ENCODE results near the gene EPX.

The EPX gene

GRCh38 chr17:58184986-58185761 lies 7.4 kb upstream of the EPX start:
- no peak for DNase-seq (ENCODE audit: low read depth in 2 of 2)

DNA sequence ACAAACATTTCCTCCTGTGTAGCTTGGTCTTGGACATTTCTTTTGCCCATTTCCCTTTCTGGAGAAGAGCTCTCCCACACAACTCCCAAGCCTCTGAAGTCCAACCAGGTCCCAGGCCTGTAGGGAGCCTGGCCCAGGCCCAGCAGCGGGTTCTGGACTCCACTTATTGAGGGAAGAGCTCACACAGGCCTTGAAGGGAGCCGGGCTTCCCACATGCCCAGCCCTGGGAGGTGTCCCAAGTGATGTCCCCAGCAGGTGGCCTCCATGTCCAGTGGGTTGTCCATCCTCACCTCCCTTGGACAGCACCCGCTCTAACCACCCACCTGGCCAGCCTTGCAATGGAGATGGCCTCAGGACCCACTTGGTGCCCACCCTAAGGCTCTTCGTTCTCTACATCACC lies 5.9 kb upstream of the EPX start:
- no peak for DNase-seq (ENCODE audit: low read depth in 2 of 2)

DNA sequence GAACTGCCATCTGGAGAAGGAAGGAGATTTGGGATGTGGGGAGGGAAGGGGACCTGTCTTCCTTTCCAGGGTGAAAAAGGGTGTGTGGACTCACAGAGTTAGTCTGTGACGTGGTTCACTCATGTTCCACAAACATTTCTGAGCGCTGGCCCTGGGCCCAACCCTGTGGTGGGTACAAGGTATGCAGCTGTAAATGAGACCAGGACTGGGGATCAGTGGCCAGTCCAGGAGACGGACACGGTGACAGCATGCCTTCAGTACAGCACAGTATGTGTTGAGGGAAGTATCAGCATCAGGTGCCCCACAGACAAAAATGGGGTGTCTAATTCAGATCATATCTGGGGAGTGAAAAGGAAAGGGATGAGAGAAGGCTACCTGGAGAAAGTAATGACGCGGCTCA lies 5.5 kb upstream of the EPX start:
- no peak for DNase-seq (ENCODE audit: low read depth in 2 of 2)

DNA sequence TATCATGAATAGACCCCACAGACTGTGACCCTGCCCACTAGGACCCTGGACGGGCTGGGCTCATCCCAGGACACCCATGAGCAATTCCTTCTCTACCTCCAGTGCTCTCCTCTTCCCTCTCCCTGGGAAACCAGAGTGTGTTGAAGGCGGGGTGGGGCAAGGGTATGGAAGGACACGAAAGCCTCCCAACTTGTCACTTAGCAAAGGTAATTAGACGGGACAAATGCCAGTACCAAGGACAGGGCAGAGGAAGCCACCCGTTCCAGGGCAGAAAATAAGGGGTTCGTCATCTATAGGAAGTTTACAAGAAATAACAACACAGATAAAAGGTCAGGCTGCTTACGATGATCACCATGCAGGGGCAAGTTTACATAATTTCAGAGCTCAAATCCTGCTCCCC lies 4.9 kb upstream of the EPX start:
- no peak for DNase-seq (ENCODE audit: low read depth in 2 of 2)

GRCh38 chr17:58189436-58190146 lies 2.9 kb upstream of the EPX start:
- no peak for DNase-seq (ENCODE audit: low read depth in 2 of 2)

DNA sequence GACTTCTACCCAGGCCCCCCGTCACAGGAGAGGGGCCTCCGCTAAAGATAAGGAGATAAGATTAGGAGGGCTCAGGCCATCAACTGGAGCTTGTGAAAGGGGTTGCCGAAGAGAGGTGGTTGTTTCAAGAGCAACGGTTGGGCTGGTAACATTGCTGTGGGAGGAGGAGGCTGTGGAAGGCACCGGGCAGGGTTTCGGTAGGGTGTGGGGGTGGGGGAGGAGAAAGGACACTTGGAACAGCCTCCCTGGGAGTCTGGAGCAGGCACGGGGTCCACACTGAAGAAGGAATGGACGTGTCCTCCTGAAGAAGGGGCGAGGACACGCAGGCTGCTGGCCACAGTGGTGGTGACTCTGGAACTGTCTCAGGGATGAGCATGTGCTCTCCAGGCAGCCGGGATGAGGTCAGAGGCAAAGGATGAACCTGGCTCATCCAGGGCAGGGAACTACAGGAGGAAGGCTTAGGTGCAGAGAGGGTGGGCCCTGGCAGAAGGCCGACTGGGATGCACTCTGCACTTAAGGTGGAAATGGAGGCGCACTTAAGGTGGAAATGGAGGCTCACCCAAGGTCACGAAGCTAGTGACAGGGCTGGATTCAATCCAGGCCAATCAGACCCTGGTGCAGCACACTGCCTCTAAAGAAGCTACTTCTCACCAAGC lies 1.2 kb upstream of the EPX start:
- no peak for DNase-seq (ENCODE audit: low read depth in 2 of 2)

DNA sequence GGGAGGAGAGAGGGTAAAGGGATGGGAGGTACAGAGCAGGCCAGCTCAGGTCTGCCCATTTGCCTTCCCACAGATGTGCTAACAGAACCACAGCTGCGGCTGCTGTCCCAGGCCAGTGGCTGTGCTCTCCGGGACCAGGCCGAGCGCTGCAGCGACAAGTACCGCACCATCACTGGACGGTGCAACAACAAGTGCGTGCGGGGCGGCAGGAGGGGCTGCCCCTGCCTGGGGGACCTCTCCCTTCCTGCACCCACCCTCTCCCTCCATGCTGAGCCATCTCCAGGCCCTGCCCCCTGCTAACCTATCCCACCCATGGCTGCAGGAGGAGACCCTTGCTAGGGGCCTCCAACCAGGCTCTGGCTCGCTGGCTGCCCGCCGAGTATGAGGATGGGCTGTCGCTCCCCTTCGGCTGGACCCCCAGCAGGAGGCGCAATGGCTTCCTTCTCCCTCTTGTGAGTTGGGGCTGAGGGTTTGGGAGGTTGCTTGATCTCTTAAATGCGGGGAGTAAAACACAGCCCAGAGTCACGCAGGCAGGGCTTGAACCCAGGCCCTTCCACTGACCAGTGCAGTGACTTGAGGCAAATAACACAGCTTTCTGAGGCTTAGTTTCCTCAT lies 1.2 kb downstream of the EPX start:
- no peak for DNase-seq (ENCODE audit: low read depth in 2 of 2)

- no peak for DNase-seq (ENCODE audit: low read depth in 2 of 2)
Observed at GRCh38 chr17:58195518-58196123, 3.1 kb downstream of the EPX start.

DNA sequence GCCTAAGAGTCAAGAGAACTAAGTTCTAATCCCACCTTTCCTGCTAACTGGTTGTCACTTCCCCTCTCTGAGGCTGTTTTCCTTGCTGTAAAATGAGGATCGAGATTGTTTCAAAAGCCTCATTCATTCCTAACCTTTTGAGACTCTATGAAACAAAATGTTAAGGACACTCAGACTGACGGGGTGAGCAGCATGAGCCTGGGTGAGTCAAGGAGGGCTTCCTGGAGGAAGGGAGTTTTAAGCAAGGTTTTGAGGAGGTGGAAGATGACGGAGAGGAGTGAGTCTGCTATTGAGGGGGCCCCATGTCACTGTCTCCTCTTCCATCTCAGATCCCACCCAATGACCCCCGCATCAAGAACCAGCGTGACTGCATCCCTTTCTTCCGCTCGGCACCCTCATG lies 4.1 kb downstream of the EPX start:
- no peak for DNase-seq (ENCODE audit: low read depth in 2 of 2)

DNA sequence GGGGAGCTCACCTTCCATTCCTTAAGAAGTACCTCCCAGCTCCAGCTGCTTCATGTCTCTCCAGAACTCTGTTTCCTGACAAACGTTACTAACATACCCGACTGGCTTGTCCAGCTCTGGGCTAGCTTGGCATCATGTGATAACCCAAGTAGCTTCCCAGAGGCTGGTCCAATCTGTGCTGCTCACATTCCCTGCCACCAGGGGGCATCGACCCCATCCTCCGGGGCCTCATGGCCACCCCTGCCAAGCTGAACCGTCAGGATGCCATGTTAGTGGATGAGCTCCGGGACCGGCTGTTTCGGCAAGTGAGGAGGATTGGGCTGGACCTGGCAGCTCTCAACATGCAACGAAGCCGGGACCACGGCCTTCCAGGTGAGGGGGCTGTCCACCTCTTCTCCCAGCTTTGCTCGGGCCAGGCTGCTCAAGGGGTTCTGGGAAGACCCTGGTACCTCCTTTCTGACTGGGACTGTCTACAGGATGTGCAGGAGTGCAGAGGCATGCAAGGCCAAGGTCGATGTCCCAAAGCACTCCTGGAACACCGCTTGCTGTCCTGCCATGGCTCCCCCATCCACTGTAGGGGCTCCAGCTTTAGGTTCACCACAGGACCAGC lies 7.6 kb downstream of the EPX start:
- peak in 1 of 2 donors; percentile 13 for DNase-seq (ENCODE audit: low read depth in 2 of 2)

DNA sequence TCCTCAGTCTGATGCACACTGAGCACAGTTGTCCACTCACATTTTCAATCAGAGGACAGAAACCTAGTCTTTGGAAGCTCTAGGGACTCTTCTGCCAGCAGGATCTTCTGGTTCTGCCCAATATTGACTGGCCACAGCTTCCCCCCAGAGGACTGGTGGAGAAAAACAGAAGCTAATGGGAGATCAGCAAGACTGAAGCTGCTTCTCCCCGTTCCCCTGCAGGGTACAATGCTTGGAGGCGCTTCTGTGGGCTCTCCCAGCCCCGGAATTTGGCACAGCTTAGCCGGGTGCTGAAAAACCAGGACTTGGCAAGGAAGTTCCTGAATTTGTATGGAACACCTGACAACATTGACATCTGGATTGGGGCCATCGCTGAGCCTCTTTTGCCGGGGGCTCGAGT lies 10.3 kb downstream of the EPX start:
- DNase-seq (ENCODE audit: low read depth in 2 of 2): no peak

DNA sequence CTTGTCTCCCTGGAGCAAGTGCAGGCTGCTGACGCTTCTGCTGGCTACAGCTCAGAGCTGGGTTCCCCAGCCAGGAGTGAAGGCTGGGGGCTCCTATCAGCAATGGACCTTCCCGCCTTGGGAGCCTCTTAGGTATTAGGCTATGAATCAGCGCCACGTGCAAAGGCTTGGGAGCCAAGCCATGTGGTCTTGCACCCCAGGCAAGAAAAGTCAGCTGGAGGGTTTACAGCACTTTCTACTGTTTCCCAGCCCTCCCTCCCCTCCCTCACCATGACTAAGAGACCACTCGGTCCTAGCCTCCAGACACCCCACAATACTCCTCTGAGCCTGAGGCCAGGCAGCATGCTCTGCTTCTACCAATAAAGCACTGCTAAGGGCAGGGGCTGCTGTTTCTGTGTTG lies 12.3 kb downstream of the EPX start:
- no peak for DNase-seq (ENCODE audit: low read depth in 2 of 2)

GRCh38 chr17:58205936-58206335 lies 13.4 kb downstream of the EPX start:
- no peak for DNase-seq (ENCODE audit: low read depth in 2 of 2)

- DNase-seq (ENCODE audit: low read depth in 2 of 2): no peak
Observed at GRCh38 chr17:58207451-58207850, 14.9 kb downstream of the EPX start.

- DNase-seq (ENCODE audit: low read depth in 2 of 2): no peak
Observed at GRCh38 chr17:58208344-58208743, 15.8 kb downstream of the EPX start.

GRCh38 chr17:58210922-58211321 lies 18.4 kb downstream of the EPX start:
- no peak for DNase-seq (ENCODE audit: low read depth in 2 of 2)

GRCh38 chr17:58215685-58216084 lies 23.2 kb downstream of the EPX start:
- DNase-seq (ENCODE audit: low read depth in 2 of 2): no peak

DNA sequence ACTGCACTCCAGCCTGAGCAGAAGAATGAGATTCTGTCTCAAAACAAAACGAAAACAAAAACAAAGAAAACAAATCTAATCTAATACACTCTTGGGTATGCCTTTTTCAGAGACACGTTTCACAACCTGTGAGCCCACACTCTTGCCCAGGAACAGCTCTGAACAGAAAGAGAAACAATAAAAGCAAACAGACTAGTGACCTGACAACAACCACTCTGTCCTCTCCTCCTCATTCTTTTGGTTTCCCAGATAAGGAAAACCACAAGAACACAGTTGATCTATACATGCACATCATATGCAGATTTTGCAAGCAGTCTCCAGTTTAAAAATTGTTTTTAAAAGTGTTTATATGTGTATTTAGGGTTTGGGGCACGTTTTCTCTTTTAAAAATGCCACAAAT lies 25.2 kb downstream of the EPX start:
- DNase-seq (ENCODE audit: low read depth in 2 of 2): no peak

DNA sequence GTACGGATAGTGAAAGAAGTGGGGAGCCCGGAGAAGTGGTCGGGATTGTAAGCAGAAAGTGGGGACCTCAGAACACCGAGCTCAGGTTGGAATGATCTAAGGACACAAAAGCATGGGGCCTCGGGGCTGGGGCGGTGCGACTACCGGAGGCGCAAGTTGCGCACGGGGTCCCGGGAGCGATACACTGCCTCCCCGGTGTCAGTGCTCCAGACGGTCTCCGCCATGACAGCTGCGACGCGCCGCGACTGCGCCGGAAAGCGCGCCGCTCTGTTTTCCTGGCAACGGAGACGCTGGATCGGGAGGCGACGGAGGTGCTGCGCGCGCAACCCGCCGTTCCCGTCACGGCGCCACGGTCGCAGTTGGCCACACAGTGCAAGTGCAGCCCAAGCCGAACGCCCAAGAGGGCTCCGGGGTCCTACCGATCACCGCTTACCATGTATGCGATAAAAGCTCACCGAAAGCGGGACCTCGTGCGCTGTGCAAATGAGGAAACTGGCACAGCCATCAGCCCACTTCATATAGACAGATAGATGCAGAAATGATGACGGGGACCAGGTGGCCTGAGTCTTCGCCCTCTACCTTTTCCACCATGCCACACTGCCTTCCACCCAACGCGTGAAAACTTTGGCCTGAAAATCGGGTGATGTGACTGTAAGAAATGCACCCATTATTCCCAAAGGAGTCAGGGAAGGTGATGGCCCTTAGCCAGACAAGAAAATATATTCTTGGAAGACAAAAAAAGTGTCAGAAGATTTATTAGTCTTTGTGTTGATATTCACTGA lies 26.7 kb downstream of the EPX start, which contains the start of gene MKS1:
Gene MKS1 (minus strand): TSS at position 249 of the 782 bp plus-strand sequence. CDS start 25 bp downstream, at position 224.
- DNase-seq (ENCODE audit: low read depth in 2 of 2): peak; percentile 87

- DNase-seq (ENCODE audit: low read depth in 2 of 2): no peak
Observed at GRCh38 chr17:58219789-58220183, 27.3 kb downstream of the EPX start.

GRCh38 chr17:58224315-58224714 lies 31.8 kb downstream of the EPX start:
- DNase-seq (ENCODE audit: low read depth in 2 of 2): no peak
